IMR-90 (cell line): ENCODE measurements around the gene SORBS1. TPM values are rescaled to one million over a fixed set of nuclear protein-coding genes. Genes with fewer than 3 reads are reported as not detected.
A peak's percentile ranks its signal among the peaks of the same experiment; 100 is the strongest.

ENCODE experiments used
- ATAC-seq: fragments of 200-7000 bp; cut with Tn5 transposase; 2 replicates; pipeline ENCODE4 v1.9.1; 2020; ENCODE audit warnings: low read depth, mild to moderate bottlenecking, moderate library complexity
- BruUV-seq: library from RNA; stranded (reverse); fragments of 400-500 nt; replicated peaks from 2 replicates; lab custom pipeline; 2021; lab: Mats Ljungman, UMichigan
- CTCF ChIA-PET: fragments of 300-600 bp; formaldehyde crosslinking; extraction: SDS; loops from one replicate; lab custom pipeline; 2021; ENCODE audit warnings: antibody characterized with exemption; lab: Yijun Ruan, JAX
- POLR2A ChIA-PET: fragments of 300-600 bp; sonication (Branson Sonifier 250); formaldehyde crosslinking; loops from one replicate; lab custom pipeline; 2022; ENCODE audit warnings: antibody characterized with exemption; ENCODE audit not compliant: unreplicated experiment; lab: Charles Lee
- DNase-seq: peaks from one replicate; pipeline ENCODE4 v3.0.0; 2013
- H2AFZ ChIP-seq: replicated peaks from 2 replicates; pipeline ENCODE3; 2013; ENCODE audit warnings: low read length, mild to moderate bottlenecking; ENCODE audit not compliant: poor library complexity
- H2AK5ac ChIP-seq: 2 replicates; pipeline ENCODE4 v1.6.1; 2013; ENCODE audit warnings: low read depth, low read length, inconsistent platforms
- H2AK9ac ChIP-seq: replicated peaks from 2 replicates; pipeline ENCODE3; 2013; ENCODE audit warnings: mild to moderate bottlenecking, low read depth, low read length, moderate library complexity; ENCODE audit not compliant: poor library complexity
- H2BK120ac ChIP-seq: 2 replicates; pipeline ENCODE4 v1.6.1; 2013; ENCODE audit warnings: low read depth, low read length, inconsistent platforms
- H2BK15ac ChIP-seq: 3 replicates; pipeline ENCODE4 v1.6.1; 2013; ENCODE audit warnings: low read depth, low read length, inconsistent platforms
- H2BK20ac ChIP-seq: 2 replicates; pipeline ENCODE4 v1.6.1; 2013; ENCODE audit warnings: low read depth, mild to moderate bottlenecking, inconsistent platforms, low read length, moderate library complexity
- H2BK5ac ChIP-seq: 2 replicates; pipeline ENCODE4 v1.6.1; 2013; ENCODE audit warnings: mild to moderate bottlenecking, low read depth, low read length, inconsistent platforms; ENCODE audit not compliant: poor library complexity, severe bottlenecking
- H3K14ac ChIP-seq: replicated peaks from 2 replicates; pipeline ENCODE4 v1.6.1; 2013; ENCODE audit warnings: low read depth, low read length, inconsistent platforms
- H3K18ac ChIP-seq: 2 replicates; pipeline ENCODE4 v1.6.1; 2013; ENCODE audit warnings: low read depth, low read length, control low read depth
- H3K23ac ChIP-seq: 2 replicates; pipeline ENCODE4 v1.6.1; 2013; ENCODE audit warnings: low read depth, low read length, inconsistent platforms
- H3K27ac ChIP-seq: 2 replicates; pipeline ENCODE4 v1.5.1; 2013; ENCODE audit warnings: mild to moderate bottlenecking, control low read depth, low read length; ENCODE audit not compliant: insufficient read depth
- H3K27me3 ChIP-seq: 2 replicates; pipeline ENCODE4 v1.6.1; 2013; ENCODE audit warnings: low read length; ENCODE audit not compliant: control insufficient read depth, insufficient read depth
- H3K36me3 ChIP-seq: 2 replicates; pipeline ENCODE4 v1.6.1; 2013; ENCODE audit warnings: low read length, mixed read lengths; ENCODE audit not compliant: control insufficient read depth, insufficient read depth
- H3K4ac ChIP-seq: 2 replicates; pipeline ENCODE4 v1.6.1; 2013; ENCODE audit warnings: low read depth, low read length, inconsistent platforms
- H3K4me1 ChIP-seq: 2 replicates; pipeline ENCODE4 v1.6.1; 2013; ENCODE audit warnings: low read length, mixed read lengths; ENCODE audit not compliant: control insufficient read depth, insufficient read depth
- H3K4me2 ChIP-seq: 2 replicates; pipeline ENCODE4 v1.6.1; 2013; ENCODE audit warnings: low read depth, mild to moderate bottlenecking, control low read depth, low read length, moderate library complexity
- H3K4me3 ChIP-seq: 2 replicates; pipeline ENCODE4 v1.5.1; 2013; ENCODE audit warnings: low read depth, mild to moderate bottlenecking, control low read depth, low read length, moderate library complexity; ENCODE audit not compliant: insufficient read depth
- H3K56ac ChIP-seq: 2 replicates; pipeline ENCODE4 v1.6.1; 2013; ENCODE audit warnings: low read length, inconsistent platforms; ENCODE audit not compliant: insufficient read depth; ENCODE audit errors: extremely low read depth
- H3K79me1 ChIP-seq, 2 experiments: 2 replicates each; pipeline ENCODE4 v1.6.1; 2013; ENCODE audit warnings: low read length in 2 of 2, inconsistent platforms in 1 of 2, low read depth in 1 of 2
- H3K9ac ChIP-seq: 2 replicates; pipeline ENCODE4 v1.6.1; 2013; ENCODE audit warnings: low read depth, low read length, control low read depth
- H3K9me1 ChIP-seq: 2 replicates; pipeline ENCODE4 v1.6.1; 2013; ENCODE audit warnings: low read length, inconsistent platforms; ENCODE audit not compliant: insufficient read depth
- H3K9me3 ChIP-seq: 2 replicates; pipeline ENCODE4 v1.6.1; 2013; ENCODE audit warnings: low read length; ENCODE audit not compliant: control insufficient read depth, insufficient read depth
- H4K20me1 ChIP-seq: 2 replicates; pipeline ENCODE4 v1.6.1; 2013; ENCODE audit warnings: low read length, inconsistent platforms; ENCODE audit not compliant: insufficient read depth
- H4K5ac ChIP-seq: 2 replicates; pipeline ENCODE4 v1.6.1; 2013; ENCODE audit warnings: mild to moderate bottlenecking, low read depth, low read length, control low read depth
- H4K8ac ChIP-seq, 2 experiments: 2 replicates each; pipeline ENCODE4 v1.6.1; 2013; ENCODE audit warnings: low read depth in 2 of 2, low read length in 2 of 2, control low read depth in 1 of 2, inconsistent platforms in 1 of 2
- H4K91ac ChIP-seq: 2 replicates; pipeline ENCODE4 v1.6.1; 2013; ENCODE audit warnings: low read depth, low read length, inconsistent platforms; ENCODE audit not compliant: insufficient read depth
- BHLHE40 ChIP-seq: fragments of 150-350 bp; IDR thresholded peaks from 2 replicates; pipeline ENCODE4 v1.6.1; 2016; ENCODE audit warnings: mild to moderate bottlenecking, low read depth, low read length
- CEBPB ChIP-seq: IDR thresholded peaks from 2 replicates; pipeline ENCODE4 v1.6.1; 2012; ENCODE audit warnings: low read depth, low read length, improper control_type of control experiment
- CHD1 ChIP-seq: IDR thresholded peaks from 2 replicates; pipeline ENCODE4 v1.6.1; 2012; ENCODE audit warnings: low read depth, low read length, improper control_type of control experiment
- CTCF ChIP-seq: conservative IDR thresholded peaks from 2 replicates; pipeline ENCODE4 v1.5.1; 2012; ENCODE audit warnings: mild to moderate bottlenecking, low read depth, low read length, improper control_type of control experiment
- FOS ChIP-seq: fragments of 150-350 bp; IDR thresholded peaks from 2 replicates; pipeline ENCODE4 v1.6.1; 2016; ENCODE audit warnings: low read depth, low read length
- MAFK ChIP-seq: IDR thresholded peaks from 2 replicates; pipeline ENCODE4 v1.6.1; 2012; ENCODE audit warnings: low read depth, low read length, improper control_type of control experiment
- MAZ ChIP-seq: IDR thresholded peaks from 2 replicates; pipeline ENCODE4 v1.6.1; 2012; ENCODE audit warnings: low read depth, mild to moderate bottlenecking, low read length, improper control_type of control experiment, moderate library complexity, borderline replicate concordance
- MXI1 ChIP-seq: IDR thresholded peaks from 2 replicates; pipeline ENCODE4 v1.6.1; 2012; ENCODE audit warnings: low read depth, mild to moderate bottlenecking, low read length, moderate library complexity, borderline replicate concordance
- POLR2A ChIP-seq: IDR thresholded peaks from 2 replicates; pipeline ENCODE4 v1.6.1; 2012; ENCODE audit warnings: mild to moderate bottlenecking, low read depth, low read length
- RFX5 ChIP-seq: IDR thresholded peaks from 2 replicates; pipeline ENCODE4 v1.8.0; 2012; ENCODE audit warnings: low read depth, mild to moderate bottlenecking, low read length, moderate library complexity
- SMC3 ChIP-seq: fragments of 150-350 bp; IDR thresholded peaks from 2 replicates; pipeline ENCODE4 v1.6.1; 2016; ENCODE audit warnings: low read depth, mild to moderate bottlenecking, antibody characterized with exemption, low read length, moderate library complexity
- dilution Hi-C: fragments of 300-500 bp; cut with HindIII; formaldehyde crosslinking; loops from one replicate; pipeline ENCODE4 v1.14.3; 2018; ENCODE audit warnings: low sequenced_read_pairs; ENCODE audit not compliant: unreplicated experiment
- in situ Hi-C: fragments of 300-500 bp; cut with MboI; formaldehyde crosslinking; loops from 3 replicates; pipeline ENCODE4 v1.14.3; 2019; ENCODE audit warnings: low sequenced_read_pairs, inconsistent platforms, mixed read lengths
- intact Hi-C: fragments of 100-400 bp; cut with micrococcal nuclease; formaldehyde crosslinking; loops from 2 replicates; pipeline ENCODE4 v1.10.0; 2022
- polyA plus RNA-seq, 3 experiments: library from polyadenylated mRNA; depleted of rRNA; stranded (reverse); fragments of >200 nt; gene quantifications; 2 replicates each; pipeline ENCODE4 v1.2.3, GENCODE V29; 2012; ENCODE audit warnings: low replicate concordance in 1 of 3
- total RNA-seq: library from RNA; depleted of rRNA; stranded (reverse); fragments of >200 nt; gene quantifications from 2 replicates; pipeline ENCODE4 v1.2.3, GENCODE V29; 2012

SORBS1 gene
- total and polyA plus RNA-seq, 2 of the 4 experiments (the other 2 are of a cell fraction), result 0.18 to 0.32 TPM

GRCh38 chr10:95319239-95319638 lies 241.9 kb downstream of the SORBS1 start:
- peak overlapping the region; percentile 5 for H2BK5ac ChIP-seq
- H3K4me1 ChIP-seq, result peaks cover 9% of the 10 kb centered on the region
- 0 out of 2 replicates have a peak overlapping the region, but pooled peaks have one; percentile 1 for H3K14ac ChIP-seq
- no peaks in the 10 kb centered on the region for H4K20me1 ChIP-seq
- no peak overlapping the region for H4K91ac ChIP-seq
- H3K4ac ChIP-seq, result no peak overlapping the region
- H3K18ac ChIP-seq, result peak overlapping the region; percentile 25; the same call in 1 of the 2 replicates
- DNase-seq, result peak; percentile 33
- no peak overlapping the region for H2AK9ac ChIP-seq
- intact Hi-C loops (no loop called here), in situ Hi-C loops (no loop called here), dilution Hi-C loops (no loop called here)
- no peak overlapping the region for H2BK20ac ChIP-seq
- POLR2A ChIA-PET, result no interaction called here
- H4K5ac ChIP-seq, result no peak overlapping the region
- no peak for TF ChIP-seq BHLHE40
- no peak for TF ChIP-seq SMC3
- no peak for TF ChIP-seq MAFK
- TF ChIP-seq FOS, result no peak
- no peak for TF ChIP-seq RFX5
- TF ChIP-seq CTCF, result no peak
- no peak for TF ChIP-seq POLR2A
- TF ChIP-seq CEBPB, result no peak
- no peak for TF ChIP-seq MXI1
- TF ChIP-seq MAZ, result no peak
- no peak for TF ChIP-seq CHD1
- no peak overlapping the region for H2BK15ac ChIP-seq
- H3K4me2 ChIP-seq, result no peak overlapping the region
- H3K23ac ChIP-seq, result no peak overlapping the region
- no peak overlapping the region for H2BK120ac ChIP-seq
- CTCF ChIA-PET, result no interaction called here
- BruUV-seq, result no TSS peak
- H3K56ac ChIP-seq, result no peak overlapping the region
- no peaks in the 10 kb centered on the region for H3K9me3 ChIP-seq
- H3K27me3 ChIP-seq, result peaks cover 2% of the 10 kb centered on the region; the same call in 1 of the 2 replicates
- no peaks in the 10 kb centered on the region for H3K79me1 ChIP-seq
- H3K9ac ChIP-seq, result no peak overlapping the region
- H3K27ac ChIP-seq, result no peak overlapping the region
- H3K4me3 ChIP-seq, result no peak overlapping the region
- H3K9me1 ChIP-seq, result peaks cover 1% of the 10 kb centered on the region; the same call in 1 of the 2 replicates
- no peak overlapping the region for H2AFZ ChIP-seq
- no peaks in the 10 kb centered on the region for H3K36me3 ChIP-seq
- H4K8ac ChIP-seq, result no peak overlapping the region
- peak; percentile 74 for ATAC-seq
- no peak overlapping the region for H2AK5ac ChIP-seq
